Breast epithelium (tissue), 3 donors: Measurements from ENCODE around the gene RIMOC1.

ENCODE experiments used
- POLR2A ChIP-seq: fragments of 450-650 bp; IDR thresholded peaks from one replicate; pipeline ENCODE4 v1.6.1; 2016; ENCODE audit warnings: antibody characterized with exemption, mild to moderate bottlenecking, moderate library complexity
- TF ChIP-seq, protein P1 (sequence below), 3 donors: fragments of 450-650 bp; IDR thresholded peaks; one replicate each; pipeline ENCODE4 v1.5.1; 2016 to 2017; ENCODE audit warnings: antibody characterized with exemption in 3 of 3, mild to moderate bottlenecking in 3 of 3, moderate library complexity in 3 of 3

DNA sequence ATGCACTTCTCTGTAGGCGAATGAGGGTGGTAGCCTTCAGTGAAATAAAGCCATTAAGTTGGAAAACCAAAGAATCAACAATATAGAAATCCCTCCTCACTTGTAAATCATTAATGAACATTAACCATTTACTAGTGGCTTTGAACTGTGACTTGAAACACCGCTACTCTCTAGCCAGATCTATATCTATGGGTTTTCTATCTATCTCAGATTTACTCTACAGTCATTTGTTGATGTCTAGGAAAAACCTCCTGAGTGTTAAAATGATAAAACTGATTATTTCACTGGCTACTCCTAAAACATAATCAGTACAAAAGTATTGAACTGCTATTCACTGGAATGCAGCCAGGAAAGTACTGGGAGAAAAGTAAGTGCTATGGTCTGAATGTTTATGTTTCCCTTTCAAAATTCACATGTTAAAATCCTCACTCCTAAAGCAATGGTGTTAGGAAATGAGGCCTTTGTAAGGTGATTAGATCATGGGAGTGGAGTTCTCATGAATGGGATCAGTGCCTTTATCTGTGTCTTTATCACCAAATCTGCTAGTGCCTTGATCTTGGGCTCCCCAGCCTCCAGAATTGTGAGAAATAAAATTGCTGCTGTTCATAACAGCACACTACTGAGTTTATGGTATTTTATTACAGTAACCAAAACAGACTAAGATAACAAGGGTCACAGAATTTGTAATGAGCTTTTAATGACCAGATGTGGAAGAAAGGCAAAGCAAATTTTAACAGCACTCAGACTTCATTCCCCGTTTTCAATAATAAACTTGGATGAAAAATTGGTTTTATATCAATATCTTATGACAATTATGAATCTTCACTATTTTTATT, 25.3 kb upstream of the RIMOC1 start:
- TF ChIP-seq, protein P1, sequence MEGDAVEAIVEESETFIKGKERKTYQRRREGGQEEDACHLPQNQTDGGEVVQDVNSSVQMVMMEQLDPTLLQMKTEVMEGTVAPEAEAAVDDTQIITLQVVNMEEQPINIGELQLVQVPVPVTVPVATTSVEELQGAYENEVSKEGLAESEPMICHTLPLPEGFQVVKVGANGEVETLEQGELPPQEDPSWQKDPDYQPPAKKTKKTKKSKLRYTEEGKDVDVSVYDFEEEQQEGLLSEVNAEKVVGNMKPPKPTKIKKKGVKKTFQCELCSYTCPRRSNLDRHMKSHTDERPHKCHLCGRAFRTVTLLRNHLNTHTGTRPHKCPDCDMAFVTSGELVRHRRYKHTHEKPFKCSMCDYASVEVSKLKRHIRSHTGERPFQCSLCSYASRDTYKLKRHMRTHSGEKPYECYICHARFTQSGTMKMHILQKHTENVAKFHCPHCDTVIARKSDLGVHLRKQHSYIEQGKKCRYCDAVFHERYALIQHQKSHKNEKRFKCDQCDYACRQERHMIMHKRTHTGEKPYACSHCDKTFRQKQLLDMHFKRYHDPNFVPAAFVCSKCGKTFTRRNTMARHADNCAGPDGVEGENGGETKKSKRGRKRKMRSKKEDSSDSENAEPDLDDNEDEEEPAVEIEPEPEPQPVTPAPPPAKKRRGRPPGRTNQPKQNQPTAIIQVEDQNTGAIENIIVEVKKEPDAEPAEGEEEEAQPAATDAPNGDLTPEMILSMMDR (IDR thresholded peaks at IDR 0.05): no peak
- no peak for TF ChIP-seq POLR2A
